HG03575 (cell line): ENCODE results near the gene NUP93.
"Not testable (repeated sequence)": the region's sequence is repeated elsewhere in the genome, so short reads cannot be mapped to it uniquely, and the experiment has no call there.

ENCODE experiments used
- ATAC-seq: cut with Tn5 transposase; IDR thresholded peaks from one replicate; pipeline ENCODE4 v1.9.1; 2021; ENCODE audit not compliant: unreplicated experiment, insufficient number of reproducible peaks, low FRiP score; ENCODE audit errors: extremely low read depth

Gene NUP93

DNA sequence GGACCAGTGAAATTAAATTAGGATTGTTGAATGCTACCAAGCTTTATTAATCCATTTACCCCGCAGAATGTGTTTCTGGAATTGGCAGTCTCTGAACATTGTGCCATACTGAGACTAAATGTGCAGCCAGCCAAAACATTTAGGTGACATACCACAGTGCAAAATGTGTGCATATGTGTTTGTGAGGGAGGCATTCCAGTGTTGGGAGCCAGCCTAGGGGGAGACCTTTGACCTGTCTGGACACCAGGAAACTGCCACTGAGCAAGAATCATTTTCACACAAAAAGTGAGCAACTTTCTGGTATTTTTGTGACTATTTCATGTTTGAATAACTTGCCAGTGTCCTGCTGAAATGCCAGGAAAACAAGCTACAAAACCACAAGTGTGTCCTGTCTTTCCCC is 70.4 kb downstream of the NUP93 start:
- no peak for ATAC-seq

DNA sequence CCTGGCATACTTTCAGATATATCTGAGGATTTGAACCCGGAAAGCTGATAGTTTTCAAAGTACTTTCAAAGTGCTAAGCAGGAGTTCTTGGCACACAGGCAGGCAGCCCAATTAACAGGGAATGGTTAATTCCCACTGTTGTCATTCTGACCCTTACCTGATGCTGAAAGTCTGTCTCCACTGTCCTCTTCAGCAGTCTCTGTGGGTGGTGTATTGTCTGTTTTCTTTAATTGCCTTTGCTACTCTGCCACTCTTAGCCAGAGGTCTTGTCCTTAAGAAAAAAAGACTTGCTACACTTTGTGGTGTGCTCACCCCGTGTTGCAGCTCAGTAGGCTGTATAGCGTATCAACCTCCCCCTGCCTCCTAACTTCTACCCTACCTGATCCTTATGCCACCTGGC is 71.8 kb downstream of the NUP93 start:
- no peak for ATAC-seq

DNA sequence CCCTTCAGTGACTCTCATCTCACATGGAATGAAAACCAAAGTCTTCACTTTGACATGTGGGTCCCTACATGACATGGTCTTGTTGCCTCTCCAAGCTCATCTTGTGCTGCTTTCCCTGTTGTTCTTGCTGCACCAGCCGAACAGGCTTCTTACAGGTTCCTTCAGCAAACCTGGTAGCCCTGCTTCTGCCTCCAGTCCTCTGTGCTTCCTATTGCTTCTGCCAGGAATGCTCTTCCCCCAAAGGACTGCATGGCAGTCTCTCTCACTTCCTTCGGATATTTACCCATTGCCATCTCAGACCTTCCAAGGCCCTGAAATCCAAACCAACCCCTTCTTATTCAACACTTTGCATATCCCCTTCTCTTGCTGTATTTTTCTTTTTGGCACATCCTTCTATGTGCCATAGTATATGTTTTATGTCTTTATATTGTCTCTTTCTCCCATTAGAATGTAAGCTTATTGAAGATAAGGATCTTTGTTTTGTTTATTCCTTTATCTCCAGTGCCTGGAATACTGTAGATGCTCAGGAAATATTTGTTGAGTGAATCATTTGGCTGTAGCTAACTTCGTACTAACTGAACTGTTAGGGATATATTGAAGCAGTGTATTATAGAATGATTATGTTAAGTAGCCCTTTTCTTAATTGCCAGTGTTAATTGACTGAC is 77.2 kb downstream of the NUP93 start:
- ATAC-seq = no peak

DNA sequence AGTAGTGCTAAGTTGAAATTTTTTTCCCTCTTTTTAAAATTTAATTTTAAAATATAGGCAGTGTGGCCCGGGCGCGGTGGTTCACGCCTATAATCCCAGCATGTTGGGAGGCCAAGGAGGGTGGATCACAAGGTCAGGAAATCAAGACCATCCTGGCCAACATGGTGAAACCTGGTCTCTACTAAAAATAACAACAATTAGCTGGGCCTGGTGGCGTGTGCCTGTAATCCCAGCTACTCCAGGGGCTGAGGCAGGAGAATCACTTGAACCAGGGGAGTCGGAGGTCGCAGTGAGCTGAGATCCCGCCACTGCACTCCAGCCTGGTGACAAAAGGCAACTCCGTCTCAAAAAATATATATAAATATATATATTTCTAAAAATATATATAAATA is 77.7 kb downstream of the NUP93 start:
- not testable (repeated sequence) for ATAC-seq

DNA sequence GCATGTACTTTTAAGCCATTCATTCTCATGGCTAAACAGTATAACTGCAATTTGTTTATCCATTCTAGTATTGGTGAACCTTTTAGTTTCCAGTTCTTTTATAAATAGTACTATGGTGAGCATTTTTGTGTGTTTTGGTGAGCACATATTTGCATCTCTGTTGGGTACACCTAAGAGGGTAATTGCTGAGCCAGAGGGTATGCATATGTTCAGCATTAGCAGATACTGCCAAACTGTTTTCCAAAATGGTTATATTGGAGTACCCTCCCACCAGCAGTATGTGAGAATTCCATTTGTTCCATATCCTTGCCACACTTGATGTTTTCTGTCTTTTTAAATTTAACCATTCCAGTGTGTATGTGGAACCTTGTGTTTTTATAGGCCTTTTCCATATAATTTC is 81.0 kb downstream of the NUP93 start:
- ATAC-seq = no peak

DNA sequence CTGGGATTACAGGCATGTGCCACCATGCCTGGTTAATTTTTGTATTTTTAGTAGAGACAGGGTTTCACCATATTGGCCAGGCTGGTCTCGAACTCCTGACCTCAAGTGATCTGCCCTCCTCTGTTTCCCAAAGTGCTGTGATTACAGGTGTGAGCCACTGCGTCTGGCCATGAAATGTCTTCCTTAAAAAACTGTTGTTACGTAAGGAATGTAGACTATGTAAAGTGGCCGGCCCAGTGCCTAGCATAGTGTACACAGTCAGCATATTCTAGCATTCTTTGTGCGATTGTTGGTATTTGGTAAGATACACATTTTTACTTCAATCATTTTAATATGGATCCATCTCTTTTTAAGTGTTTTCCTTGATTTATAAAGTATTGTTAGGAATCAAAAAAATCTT is 81.7 kb downstream of the NUP93 start:
- ATAC-seq = not testable (repeated sequence)

DNA sequence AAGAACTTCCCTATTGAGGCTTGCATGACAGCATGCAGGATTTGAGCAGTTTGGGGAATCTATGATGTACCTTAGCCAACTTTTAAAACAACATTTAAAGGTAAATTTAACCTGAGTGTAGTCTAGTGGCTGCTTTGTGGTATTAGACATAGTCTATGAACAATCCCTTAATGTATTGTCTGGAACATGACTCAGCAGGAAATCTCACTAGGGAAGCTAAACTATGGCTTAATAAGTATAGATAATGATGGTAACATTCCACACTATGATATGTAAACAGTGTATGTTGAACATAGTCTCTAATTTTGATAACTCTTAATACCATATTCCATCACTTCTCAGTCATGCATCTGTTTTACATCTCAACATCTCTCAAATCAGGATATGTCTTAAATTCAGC is 83.0 kb downstream of the NUP93 start:
- no peak for ATAC-seq

DNA sequence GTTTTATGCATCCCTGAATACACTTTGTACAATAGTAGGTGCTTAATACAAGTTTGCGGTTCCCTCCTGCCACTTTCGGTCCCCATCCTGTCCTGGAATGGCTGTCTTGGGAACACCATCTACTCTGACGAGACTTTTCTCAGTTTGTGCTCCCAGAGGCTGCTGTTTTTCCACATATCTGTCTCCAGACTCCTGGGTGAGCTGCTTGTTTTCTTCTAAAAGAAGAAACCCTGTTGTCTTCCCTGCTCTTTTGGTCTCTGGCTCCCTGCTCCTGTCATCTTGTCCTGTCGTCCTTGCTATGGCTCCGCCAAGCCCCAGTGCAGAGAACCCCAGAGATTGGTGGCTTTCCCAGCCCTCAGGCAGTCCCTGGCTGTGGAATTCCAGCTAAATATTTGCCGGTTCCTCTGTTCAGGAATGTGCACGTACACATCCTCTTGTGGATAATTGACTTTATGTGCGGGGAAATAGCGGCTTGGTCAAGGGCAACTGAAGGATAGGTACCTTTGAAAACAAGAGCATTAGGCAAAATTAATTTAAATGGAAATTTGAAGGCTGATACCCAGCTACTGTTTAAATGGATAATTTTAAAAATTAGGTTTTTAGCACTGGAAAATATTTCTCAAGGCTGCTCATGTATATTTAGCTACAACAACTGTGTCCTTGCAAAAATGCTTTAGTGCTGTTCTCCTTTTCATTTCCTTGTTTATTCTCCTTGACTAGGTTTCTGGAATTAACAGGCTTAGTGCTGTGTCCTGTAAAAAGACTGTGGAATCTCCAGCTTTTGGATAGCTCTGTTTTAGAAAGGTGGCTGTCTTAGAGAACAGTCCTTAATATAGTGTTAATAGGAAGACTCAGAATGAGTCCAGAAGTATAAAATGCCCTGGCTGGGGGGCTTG is 84.9 kb downstream of the NUP93 start:
- ATAC-seq = no peak

DNA sequence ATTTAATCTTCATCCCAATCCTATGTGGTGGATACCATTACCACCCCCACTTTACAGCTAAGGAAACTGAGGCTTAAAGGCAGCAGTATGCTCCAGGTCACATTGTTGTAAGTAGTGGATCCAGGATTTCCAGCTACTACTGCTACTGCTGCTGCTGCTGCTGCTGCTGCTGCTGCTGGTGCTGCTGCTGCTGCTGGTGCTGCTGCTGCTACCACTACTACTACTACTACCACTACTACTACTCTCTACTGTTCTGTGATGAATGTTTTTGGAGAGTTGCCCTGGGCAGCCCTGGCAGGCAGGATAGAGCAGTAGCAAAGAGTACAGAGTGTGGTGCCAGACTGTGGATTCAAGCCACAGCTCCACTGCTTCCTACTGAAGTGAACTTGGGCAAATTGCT is 85.8 kb downstream of the NUP93 start:
- ATAC-seq = no peak

DNA sequence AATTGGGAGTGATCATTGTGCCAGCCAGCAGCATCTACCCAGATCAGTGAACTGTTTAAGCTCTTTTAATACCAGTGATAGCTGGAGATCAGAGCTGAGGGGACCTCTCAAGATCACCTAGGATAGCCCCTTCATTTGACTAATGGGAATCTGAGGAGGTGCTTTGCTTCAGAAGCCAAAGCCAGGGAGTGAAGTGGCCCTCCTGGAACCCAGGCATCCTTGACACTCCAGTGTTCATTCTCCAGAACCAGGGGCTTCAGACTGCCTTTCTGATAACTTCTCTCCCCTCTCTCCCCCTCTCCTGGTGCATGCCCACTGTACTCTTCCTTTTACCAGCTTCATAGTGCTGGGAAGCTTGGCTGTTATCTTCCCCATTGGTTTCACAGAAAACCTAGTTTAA is 87.1 kb downstream of the NUP93 start:
- ATAC-seq = no peak

DNA sequence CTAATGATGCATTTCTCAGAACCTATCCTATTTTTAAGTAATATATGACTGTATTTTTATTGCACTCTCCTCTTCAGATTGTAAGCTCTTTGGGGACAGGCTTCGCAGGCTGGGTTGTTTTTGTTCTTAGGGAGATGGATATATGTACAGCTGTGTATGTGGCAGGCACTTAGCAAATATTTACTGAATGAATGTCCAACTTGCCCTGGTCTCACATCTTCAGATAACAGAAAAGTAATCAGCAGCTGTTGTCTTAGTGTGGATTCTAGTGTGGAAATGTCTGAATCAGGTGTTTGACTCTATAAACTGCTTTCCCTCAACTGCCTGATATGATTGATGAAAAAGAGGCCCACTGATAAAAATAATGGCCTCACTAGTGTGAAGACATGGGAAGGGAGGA is 88.0 kb downstream of the NUP93 start:
- ATAC-seq = no peak

DNA sequence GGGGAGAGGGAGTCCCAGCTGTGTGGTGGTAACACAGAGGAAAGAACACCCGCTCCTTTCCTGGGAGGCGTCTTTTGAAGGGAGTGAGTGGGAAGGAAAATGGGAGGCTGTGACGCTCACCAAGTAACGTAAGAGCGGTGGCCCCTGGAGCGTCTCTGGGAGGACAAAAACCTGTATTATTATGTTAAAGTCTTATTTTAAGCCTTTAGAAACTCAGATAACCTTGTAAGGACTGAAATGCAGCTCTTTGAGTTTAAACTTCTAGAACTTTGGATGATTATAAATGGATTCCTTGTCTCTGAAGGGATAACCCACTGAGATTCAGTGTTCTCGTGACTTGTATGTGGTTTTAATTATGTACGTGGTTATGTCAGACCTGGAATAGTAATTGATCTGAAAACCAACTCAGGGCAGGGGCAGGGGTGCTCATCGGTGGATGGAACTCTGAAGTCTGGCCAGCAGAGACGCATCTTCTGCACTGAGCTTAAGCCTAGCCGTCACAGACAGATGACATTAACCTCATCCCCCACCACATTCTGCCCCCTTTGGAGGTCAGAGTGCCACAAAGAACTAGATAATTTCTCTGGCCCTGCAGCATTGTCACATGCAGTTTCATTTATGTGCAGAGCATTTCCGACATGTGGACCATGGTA is 93.3 kb downstream of the NUP93 start:
- no peak for ATAC-seq

DNA sequence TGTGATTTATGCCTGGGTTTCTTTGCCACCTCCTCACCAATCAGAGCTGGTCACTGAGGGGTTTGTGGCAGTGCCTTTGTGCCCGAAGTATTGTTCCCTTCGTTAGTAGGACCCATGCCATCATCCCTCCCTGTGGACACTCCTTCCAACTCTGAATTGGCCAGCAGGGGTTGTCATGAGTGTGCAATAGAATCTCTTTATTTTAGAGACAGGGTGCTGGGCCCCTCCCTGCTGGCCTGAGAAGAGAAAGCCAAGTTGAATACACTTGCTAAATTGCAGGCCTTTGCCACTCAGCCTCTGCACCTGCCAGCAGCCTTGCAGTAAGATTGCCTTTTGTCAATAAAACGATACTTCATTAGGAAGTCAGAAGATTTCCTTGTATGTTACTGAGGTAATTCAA is 94.4 kb downstream of the NUP93 start:
- ATAC-seq = no peak

DNA sequence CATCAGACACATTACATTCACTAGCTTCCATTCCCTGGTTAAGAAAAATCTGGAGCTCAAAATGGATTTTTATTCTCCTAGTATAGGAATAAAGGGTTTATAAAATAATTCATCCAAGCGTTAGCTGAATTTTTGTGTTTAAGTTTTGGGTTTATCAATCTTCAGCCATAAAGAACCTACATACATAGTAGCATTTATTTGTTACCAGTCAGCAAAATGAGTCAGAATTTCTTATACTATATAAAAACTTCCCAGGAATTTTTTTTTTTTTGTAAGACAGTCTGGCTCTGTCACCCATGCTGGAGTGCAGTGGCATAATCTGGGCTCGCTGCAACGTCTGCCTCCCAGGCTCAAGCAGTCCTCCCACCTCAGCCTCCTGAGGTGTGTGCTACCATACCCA is 94.9 kb downstream of the NUP93 start:
- no peak for ATAC-seq

DNA sequence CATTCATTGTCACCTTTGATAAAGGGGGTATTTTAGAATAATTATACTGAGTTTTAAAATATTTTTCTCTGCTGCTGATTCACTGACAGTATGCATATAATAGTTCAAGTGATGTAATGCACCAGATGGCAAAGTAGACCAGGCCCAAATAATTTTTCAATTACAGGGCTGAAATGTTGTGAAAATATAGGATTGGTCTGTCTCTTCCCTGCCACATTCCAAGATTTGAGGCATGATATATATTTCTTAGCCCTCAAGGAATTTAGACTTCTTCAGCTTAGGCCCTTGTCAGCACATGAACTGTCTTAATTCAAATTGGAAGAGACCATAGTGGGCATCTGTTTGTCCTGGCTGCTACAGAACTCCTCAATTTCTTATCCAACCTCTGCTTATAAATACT is 95.9 kb downstream of the NUP93 start:
- no peak for ATAC-seq

DNA sequence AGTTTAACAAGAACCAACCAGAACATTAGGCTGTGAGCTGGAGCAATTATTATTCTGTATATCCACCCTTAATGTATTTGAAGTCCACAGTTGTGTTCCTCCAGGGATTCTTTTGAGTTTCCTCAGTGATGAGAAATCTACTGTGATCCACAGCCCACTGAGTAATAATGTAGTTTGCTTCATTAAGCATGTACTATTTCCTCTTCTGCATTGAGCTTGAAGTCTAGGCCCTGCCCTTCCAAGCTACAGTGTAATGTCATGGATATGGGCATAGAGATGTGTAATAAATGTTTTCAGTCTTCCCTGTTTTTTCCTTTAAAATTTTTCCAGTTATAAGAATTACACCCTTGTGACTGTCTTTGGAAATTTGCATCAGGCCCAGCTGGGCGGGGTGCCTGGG is 98.7 kb downstream of the NUP93 start:
- ATAC-seq = no peak

DNA sequence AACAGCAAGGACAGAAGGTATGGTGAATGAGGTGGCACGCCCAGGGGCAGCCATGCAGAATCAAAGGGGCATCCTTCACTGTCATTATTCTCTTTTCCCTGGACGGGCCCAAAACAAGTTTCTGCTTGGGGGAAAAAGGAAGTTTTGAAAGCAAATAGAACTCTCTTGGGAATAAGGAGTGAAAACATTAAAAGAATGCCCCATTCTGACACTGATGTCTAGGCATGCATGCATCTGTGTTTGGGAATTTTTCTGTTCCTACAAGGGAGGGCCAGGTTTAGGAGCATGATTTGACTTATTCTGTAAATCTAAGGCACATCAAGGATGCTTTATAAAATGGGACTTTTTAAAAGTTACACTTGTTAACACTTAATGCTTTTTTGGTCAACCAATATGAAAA is 100.7 kb downstream of the NUP93 start:
- no peak for ATAC-seq

DNA sequence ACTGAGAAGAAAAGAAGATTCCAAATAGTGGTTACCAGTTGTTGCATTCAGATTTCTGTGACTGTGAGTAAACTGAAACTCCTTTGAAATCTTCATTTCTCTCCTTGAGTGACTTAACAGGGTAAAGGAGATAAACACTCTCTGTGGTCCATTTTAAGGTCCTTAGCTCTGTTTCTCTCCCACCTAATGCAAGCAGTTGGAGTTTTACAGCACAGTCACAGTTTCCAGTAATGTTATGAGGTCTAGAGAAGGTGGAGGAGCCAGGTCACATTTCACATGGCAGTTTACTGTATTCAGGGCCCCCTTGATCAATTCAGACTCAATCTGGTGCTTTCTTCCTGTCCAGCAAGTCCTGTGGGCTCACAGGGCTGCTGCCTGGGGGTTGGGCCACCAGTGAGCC is 102.8 kb downstream of the NUP93 start:
- no peak for ATAC-seq

DNA sequence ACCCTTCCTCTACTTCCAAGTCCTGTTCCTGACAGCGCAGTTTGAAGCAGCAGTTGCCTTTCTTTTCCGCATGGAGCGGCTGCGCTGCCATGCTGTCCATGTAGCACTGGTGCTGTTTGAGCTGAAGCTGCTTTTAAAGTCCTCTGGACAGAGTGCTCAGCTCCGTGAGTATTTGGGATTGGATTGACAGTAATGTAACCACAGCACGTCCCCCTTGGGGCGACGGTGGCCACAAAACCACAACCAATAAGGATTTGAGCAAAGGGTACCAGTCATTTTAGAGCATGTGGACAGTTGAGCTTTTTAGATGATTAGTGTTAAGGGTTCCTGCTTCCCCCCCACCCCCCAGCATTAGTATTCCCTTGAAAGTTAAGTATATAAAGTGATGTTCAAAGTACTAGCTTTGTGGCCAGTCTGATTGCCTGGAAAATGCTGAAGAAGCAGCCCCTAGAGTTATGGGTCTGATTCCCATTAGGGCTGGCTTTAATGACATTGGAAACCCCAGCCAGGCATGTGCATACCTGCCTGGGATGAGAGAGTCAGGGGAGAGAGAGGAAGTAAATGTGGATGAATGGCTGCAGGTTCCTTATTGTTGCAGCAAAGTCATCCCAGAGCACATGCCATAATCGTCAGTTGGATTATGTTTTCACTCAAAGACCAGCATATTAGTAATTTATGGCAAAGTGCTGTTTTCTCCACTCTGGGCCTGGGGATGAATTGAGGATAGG is 103.5 kb downstream of the NUP93 start:
- no peak for ATAC-seq

DNA sequence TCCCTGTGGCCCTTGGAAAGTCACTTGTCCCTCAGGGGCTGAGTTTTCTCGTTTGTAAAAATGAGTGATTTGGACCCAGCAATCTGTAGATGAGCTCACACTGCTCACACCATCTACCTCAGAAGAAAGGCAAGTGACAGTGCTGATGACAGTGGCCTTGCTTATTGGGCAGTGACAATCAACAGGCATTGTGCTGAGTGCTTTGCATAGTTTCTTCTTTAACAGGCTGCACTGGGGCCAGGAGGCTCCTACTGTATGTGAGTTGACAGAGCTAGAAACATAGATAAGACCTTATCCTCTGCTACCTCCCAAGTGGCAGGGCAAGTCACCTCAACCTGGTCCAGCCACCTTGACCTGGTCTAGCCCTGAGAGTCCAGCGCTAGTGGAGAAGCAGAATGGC is 105.4 kb downstream of the NUP93 start:
- ATAC-seq = no peak
